ENCODE data around the gene TSC1.
"Not testable (repeated sequence)": the region's sequence is repeated elsewhere in the genome, so short reads cannot be mapped to it uniquely, and the experiment has no call there.

Gene TSC1

DNA sequence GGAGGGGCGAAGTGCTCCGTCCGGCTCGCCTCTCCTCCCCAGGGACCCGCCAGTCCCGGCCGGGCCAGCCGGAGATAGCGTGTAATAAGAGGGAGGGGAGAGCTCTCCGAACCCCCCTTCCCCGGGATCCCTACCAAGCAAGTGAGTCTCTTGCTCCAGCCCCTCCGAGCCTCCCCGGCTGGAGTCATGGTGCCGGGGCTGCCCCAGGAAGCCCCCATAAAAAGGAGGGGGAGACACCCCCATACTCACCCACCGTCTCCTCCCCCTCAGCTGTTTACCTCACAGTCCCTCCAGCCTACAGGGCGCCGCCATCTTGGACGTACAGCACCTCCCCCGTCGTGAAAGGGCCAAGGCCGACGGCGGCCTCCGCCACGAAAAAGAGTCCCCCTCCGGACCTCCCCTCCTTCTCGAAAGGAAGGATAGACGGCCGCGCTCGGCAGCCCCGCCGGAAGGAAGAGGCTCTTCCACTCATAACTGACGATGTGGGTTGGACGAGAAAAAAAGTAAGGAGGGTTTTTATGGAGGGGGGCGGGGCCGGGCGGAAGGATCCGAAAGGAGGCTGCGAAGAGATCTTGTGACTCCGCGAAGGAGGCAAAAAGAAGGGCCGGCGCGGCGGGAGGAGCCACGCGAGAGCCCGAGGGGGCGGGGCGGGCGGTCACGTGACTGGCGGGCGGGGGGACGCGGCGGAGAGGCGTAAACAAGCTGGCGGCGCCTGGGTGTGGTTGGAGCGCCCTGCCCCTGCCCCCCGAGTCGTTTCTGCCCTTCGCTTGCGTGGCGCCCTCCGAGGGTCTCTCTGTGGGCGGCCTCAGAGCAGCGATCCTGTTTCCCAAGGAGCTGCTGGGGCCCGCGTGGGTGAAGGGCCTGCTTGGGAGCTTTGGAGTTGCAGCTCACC is at the start of gene TSC1:
TSS of gene TSC1 (minus strand) at position 323 of the 892 bp plus-strand sequence. CDS start 15,744 bp downstream, outside the sequence.
- peak; percentile 86 to 99 for DNase-seq (ENCODE audit: low read depth in 1 of 2, low spot score in 1 of 2)
- no peak; the same call in 1 of the 2 replicates for TF ChIP-seq JUND (IDR thresholded peaks at IDR 0.05; ENCODE audit: low read depth)
- in situ Hi-C loops (cut with HindIII; ENCODE audit: low pct_unique_long_range_greater_than_20kb, low sequenced_read_pairs) = no loop called here

DNA sequence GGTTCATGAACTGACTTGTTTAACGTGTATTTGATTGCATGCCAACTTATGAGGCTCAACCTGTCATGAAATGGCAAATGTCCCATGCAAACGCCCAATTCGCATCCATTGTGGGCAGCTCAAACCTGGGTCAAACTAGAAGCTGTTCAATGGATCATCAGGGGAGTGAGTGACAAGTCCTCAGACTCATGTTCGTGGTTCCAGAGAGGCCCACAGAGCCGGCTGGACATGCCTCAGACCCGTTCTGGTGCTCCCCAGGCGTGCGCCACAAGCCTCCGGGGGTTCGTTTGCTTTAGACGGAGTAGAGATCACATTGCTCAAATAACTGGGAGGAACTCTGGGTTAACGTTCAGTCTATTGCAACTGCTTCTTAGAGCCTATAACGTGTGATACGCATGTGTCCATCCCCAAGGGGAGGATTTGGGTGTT is 49.1 kb upstream of the TSC1 start:
- no peak for TF ChIP-seq JUND (IDR thresholded peaks at IDR 0.05; ENCODE audit: low read depth)
- DNase-seq (ENCODE audit: low read depth in 1 of 2, low spot score in 1 of 2) = peak in 1 of 2 experiments; percentile 55
- in situ Hi-C loops (cut with HindIII; ENCODE audit: low pct_unique_long_range_greater_than_20kb, low sequenced_read_pairs) = no loop called here

GRCh38 chr9:132991351-132992300 is 47.2 kb upstream of the TSC1 start:
- DNase-seq (ENCODE audit: low read depth in 1 of 2, low spot score in 1 of 2) = no peak
- TF ChIP-seq JUND (IDR thresholded peaks at IDR 0.05; ENCODE audit: low read depth) = no peak
- in situ Hi-C loops (cut with HindIII; ENCODE audit: low pct_unique_long_range_greater_than_20kb, low sequenced_read_pairs) = no loop called here

DNA sequence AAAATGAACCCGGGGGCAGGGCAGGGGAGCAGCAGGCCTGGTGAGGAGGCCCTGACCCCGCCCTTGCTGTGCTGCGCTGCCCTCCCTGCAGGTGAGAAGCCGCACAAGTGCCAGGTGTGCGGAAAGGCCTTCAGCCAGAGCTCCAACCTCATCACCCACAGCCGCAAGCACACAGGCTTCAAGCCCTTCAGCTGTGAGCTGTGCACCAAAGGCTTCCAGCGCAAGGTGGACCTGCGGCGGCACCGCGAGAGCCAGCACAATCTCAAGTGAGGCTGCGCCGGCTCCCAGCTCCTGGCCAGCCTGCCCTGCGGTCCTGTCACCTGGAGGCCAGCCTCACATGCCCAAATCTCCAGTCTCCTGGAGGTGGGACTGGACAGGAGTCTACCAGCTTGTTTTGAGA is 46.4 kb upstream of the TSC1 start:
- in situ Hi-C loops (cut with HindIII; ENCODE audit: low pct_unique_long_range_greater_than_20kb, low sequenced_read_pairs) = no loop called here
- no peak for DNase-seq (ENCODE audit: low read depth in 1 of 2, low spot score in 1 of 2)
- TF ChIP-seq JUND (IDR thresholded peaks at IDR 0.05; ENCODE audit: low read depth) = no peak

DNA sequence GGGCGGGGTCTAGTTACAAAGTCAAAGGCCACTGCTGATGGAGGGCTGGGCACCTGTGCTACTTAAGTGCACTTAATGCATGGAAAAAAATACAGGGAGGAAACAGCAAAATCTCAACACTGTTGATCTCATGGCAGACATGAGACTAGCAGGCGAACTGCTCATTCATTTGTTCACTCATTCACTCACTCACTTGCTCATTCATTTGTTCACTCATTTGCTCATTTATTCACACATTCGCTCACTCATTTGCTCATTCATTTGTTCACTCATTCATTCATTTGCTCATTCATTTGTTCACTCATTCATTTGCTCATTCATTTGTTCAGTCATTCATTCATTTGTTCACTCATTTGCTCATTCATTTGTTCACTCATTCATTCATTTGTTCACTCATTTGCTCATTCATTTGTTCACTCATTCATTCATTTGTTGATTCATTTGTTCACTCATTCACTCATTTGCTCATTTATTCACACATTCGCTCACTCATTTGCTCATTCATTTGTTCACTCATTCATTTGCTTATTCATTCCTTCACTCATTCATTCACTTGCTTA is 45.7 kb upstream of the TSC1 start:
- DNase-seq (ENCODE audit: low read depth in 1 of 2, low spot score in 1 of 2) = peak in 1 of 2 experiments; percentile 45
- in situ Hi-C loops (cut with HindIII; ENCODE audit: low pct_unique_long_range_greater_than_20kb, low sequenced_read_pairs) = not testable (repeated sequence)

GRCh38 chr9:132989414-132989996 is 45.1 kb upstream of the TSC1 start:
- no peak for TF ChIP-seq JUND (IDR thresholded peaks at IDR 0.05; ENCODE audit: low read depth)
- no peak for DNase-seq (ENCODE audit: low read depth in 1 of 2, low spot score in 1 of 2)
- in situ Hi-C loops (cut with HindIII; ENCODE audit: low pct_unique_long_range_greater_than_20kb, low sequenced_read_pairs) = no loop called here

DNA sequence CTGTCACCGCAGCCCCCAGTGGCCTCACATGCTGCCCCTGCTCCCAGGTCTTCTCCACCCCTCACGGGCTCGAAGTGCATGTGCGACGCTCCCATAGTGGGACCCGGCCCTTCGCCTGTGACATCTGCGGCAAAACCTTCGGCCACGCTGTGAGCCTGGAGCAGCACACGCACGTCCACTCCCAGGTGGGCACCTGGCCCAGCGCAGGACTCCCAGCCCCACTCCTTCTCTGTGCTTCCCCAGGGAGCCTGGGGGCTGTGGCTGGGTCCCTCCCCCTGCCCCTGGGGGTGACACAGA is 44.5 kb upstream of the TSC1 start:
- in situ Hi-C loops (cut with HindIII; ENCODE audit: low pct_unique_long_range_greater_than_20kb, low sequenced_read_pairs) = no loop called here
- DNase-seq (ENCODE audit: low read depth in 1 of 2, low spot score in 1 of 2) = no peak
- TF ChIP-seq JUND (IDR thresholded peaks at IDR 0.05; ENCODE audit: low read depth) = no peak

GRCh38 chr9:132988244-132989013 is 44.0 kb upstream of the TSC1 start:
- no peak for DNase-seq (ENCODE audit: low read depth in 1 of 2, low spot score in 1 of 2)
- no peak for TF ChIP-seq JUND (IDR thresholded peaks at IDR 0.05; ENCODE audit: low read depth)
- in situ Hi-C loops (cut with HindIII; ENCODE audit: low pct_unique_long_range_greater_than_20kb, low sequenced_read_pairs) = no loop called here

GRCh38 chr9:132986640-132987620 is 42.5 kb upstream of the TSC1 start:
- TF ChIP-seq JUND (IDR thresholded peaks at IDR 0.05; ENCODE audit: low read depth) = no peak
- in situ Hi-C loops (cut with HindIII; ENCODE audit: low pct_unique_long_range_greater_than_20kb, low sequenced_read_pairs) = no loop called here
- DNase-seq (ENCODE audit: low read depth in 1 of 2, low spot score in 1 of 2) = no peak

DNA sequence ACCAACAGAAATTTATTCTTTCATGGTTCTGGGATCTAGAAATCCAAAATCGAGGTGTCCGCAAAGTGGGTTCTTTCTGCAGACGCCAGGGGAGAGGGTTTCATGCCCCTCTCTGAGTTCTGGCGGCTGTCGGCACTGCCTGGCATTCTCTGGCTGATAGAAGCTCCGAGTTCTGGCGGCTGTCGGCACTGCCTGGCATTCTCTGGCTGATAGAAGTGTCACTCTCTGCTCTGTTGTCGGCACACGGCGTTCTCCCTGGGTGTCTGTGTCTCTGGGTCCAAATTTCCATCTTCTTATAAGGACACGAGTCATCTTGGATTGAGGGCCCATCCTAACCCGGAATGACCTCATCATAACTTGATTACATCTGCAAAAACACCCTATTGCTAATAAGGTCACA is 41.7 kb upstream of the TSC1 start:
- in situ Hi-C loops (cut with HindIII; ENCODE audit: low pct_unique_long_range_greater_than_20kb, low sequenced_read_pairs) = no loop called here
- DNase-seq (ENCODE audit: low read depth in 1 of 2, low spot score in 1 of 2) = no peak
- no peak for TF ChIP-seq JUND (IDR thresholded peaks at IDR 0.05; ENCODE audit: low read depth)

- in situ Hi-C loops (cut with HindIII; ENCODE audit: low pct_unique_long_range_greater_than_20kb, low sequenced_read_pairs) = no loop called here
- no peak for DNase-seq (ENCODE audit: low read depth in 1 of 2, low spot score in 1 of 2)
- no peak for TF ChIP-seq JUND (IDR thresholded peaks at IDR 0.05; ENCODE audit: low read depth)
These were observed 41.1 kb upstream of the TSC1 start for GRCh38 chr9:132985489-132985888.
